Activated CD8-positive, alpha-beta memory T cell treated with anti-CD3 and anti-CD28 coated beads, Interleukin-2, amount 50 U/mL, for 24 hours (primary cell): ENCODE results near the gene GPBAR1.
A peak's percentile ranks its signal among the peaks of the same experiment; 100 is the strongest.
"Not testable (repeated sequence)": the region's sequence is repeated elsewhere in the genome, so short reads cannot be mapped to it uniquely, and the experiment has no call there.

Experiments used
- DNase-seq: peaks from one replicate; pipeline ENCODE4 v3.0.0-alpha.2; 2020; ENCODE audit errors: extremely low read depth

GPBAR1 gene

DNA sequence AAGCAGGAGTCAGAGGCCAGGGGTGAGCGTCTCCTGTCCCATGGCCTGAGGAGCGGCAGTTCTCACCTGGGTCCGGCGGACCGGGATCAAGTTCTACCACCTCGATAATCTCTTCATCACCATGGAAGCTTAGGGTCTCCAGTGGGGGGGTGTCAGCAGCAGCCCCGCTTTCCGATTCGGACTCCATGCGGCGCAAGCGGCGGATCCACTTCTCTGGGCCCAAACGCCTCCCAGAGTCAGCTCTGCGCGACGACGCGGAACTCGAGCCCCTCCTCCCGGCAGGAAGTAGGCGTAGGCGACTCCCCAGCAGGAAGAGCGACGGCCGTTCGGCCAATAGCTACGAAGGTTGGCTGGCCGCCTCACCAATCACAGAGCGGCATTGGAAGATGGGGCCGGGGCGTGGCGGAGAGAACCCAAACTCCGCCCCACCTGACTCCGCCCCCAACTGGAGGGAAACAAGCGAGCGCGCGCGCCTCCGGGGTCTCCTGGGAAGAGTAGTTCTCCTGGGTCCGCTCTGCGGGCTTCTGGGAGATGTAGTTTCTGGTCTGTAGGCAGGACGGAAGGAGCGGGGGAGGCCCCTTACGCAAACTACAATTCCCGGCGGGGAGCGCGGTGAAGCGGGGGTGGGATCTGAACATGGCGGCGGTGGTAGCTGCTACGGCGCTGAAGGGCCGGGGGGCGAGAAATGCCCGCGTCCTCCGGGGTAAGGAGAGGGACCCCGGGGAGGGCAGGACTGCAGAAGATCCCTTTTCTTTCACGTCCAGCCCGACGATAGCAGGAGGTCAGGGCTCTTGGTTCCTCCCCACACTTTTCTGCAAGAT lies 9.3 kb downstream of the GPBAR1 start, which contains the start of the genes AAMP and PNKD:
Gene AAMP (minus strand): TSS at position 238 of the 821 bp plus-strand sequence. CDS start 51 bp downstream, at position 187.
Gene PNKD (plus strand): TSS at position 620 of the 821 bp plus-strand sequence. CDS start 17 bp downstream, at position 637.
- DNase-seq, result peak; percentile 99

DNA sequence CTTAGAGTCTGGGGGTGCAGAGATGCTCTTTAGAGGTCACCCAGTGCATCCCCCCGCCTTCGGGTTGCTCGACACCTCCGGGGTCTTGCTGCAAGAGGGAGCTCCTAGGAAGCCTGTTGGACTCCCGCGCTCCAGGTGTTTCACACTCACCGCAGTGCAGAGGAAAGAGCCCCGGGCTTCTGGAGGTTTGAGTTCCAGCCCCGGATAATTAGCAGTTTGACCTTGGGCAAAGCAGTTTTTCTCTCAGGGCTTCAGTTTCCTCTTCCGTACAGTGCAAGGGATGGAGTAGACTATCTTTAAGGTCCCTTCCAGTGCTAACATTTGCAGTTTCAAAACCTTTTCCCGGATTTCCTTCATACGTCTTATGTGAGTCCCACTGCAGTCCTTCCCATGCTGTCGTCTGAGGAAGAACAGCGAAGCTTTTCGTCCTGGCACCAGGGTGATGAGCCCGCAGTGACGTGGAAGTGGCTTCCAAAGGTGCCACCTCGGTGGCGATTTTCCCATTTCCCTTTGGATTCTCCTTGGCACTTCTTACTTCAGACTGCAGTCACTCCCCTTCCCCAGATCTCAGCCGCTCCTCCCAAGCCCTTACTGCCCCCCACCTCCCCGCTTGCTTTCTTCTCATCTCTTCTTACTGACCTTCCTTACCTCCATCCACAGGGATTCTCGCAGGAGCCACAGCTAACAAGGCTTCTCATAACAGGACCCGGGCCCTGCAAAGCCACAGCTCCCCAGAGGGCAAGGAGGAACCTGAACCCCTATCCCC lies 10.1 kb downstream of the GPBAR1 start:
- DNase-seq, result no peak

DNA sequence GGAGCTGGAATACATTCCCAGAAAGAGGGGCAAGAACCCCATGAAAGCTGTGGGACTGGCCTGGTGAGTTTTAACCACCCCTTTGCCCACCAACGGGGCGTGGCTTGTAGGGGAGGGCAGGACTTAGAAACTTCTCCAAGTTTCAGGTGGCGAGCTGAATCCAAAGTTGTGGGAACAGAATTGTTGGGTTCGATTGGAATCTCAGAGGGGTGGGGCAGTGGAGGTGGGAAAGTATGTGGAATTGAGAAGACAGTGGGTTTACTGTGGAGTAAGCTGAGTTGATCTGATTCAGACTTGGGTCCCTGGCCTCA lies 10.6 kb downstream of the GPBAR1 start:
- no peak for DNase-seq

DNA sequence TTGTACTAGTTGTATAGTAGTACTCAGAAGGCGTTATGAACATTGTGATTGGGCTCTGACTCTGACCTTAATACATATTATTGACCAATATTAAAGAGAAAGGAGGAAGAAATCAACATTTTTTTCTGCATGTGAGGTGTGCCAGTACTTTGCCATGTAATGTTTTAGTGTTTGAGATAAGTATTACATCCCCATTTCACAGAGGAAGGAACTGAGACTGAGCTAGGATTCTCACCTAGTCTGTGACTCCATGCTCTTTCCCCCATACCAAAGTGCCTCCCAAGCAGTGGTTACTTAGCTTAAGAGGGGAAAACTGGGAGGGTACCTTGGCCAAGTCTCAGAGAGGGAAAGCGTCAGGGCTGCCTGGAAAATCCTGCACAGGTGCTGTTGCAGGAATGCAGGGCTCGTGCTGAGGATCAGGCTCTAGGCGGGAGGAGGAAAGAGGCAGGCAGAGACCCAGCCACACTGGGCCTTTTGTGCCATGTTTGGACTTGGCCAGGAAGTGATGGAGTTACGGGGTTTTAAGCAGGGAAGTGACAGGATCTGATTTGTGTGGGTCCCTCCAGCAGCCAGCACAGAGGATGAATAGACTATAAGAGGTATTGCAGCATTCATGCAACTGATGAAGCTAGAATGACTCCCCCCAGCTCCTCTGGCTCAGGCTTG lies 11.2 kb downstream of the GPBAR1 start:
- DNase-seq, result no peak

DNA sequence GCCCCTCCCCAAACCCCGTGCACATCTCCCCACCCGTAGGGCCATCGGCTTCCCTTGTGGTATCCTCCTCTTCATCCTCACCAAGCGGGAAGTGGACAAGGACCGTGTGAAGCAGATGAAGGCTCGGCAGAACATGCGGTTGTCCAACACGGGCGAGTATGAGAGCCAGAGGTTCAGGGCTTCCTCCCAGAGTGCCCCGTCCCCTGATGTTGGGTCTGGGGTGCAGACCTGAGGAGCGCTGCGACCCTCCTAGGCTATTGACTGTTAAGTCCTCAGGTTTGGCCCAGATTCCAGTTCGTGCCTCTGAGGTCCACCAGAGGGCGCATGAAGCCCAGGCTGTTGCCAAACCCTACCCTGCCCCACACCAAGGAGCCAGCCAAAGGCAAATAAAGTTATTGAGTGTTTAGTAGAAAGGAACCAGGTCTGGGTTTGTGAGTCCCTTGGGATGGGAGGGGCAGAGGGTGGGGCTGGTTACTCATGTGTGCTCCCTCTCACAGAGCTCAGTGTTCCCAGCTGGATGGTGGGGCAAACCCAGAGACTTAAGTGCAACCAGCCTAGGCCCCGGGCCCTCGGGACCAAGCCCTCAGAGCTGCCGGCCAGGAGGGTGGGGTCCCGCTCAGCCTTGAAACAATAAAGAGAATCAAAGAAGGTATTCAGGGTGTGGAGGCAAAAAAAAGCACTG lies 11.9 kb downstream of the GPBAR1 start:
- peak; percentile 38 for DNase-seq

DNA sequence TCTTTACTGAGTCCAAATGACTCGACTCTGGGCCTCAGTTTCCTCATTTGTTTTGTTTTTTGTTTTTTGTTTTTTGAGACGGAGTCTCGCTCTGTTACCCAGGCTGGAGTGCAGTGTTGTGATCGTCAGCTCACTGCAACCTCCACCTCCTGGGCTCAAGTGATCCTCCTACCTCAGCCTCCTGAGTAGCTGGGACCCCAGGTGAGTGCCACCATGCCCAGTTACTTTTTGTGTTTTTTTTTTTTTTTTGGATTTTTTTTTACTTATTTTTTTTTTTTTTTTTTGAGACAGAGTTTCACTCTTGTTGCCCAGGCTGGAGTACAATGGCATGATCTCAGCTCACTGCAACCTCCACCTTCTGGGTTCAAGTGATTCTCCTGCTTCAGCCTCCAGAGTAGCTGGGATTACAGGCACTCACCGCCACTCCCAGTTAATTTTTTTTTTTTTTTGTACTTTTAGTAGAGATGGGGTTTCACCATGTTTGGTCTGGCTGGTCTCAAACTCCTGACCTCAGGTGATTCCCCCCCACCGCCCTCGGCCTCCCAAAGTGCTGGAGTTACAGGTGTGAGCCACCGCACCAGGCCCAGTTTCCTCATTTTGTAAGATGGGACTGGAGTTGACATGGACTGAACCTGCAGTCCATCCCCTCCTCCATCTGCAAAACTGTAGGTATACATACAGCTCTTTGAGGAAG lies 12.5 kb downstream of the GPBAR1 start:
- not testable (repeated sequence) for DNase-seq

DNA sequence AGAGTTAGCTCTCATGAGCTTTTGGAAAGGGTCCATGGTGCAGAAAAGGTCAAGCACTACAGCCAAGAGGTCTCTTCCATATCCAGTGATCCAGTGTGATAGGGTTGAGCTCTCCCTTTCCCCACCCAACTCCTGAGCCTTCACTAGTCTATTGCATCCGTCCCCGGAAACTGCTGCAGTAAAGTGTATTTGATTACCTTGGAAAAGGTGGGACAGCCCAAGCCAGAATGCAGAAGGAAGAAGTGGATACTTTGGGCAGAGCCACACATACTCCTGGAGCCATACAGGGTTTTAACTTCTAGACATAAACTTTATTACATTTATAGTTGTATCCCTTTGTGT lies 13.1 kb downstream of the GPBAR1 start:
- DNase-seq, result no peak

DNA sequence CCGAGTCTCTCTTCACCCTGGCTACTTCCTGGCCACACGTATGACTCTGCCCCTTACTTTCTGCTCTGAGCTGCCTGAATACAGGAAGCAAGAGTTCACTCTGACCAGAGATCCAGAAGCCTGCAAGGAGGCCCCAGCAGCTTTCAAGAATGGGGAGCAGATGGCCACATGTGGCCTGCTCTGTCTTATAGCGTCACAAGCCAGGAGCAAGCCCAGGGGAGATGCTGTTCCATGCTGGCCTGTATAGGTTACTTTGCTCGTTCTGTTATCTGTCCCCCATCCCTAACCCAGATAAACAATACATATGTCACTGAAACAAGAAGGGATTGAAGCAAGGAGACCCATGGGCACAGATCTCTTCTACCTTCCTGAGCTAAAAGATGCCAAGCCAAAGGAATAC lies 13.8 kb downstream of the GPBAR1 start:
- DNase-seq, result no peak

DNA sequence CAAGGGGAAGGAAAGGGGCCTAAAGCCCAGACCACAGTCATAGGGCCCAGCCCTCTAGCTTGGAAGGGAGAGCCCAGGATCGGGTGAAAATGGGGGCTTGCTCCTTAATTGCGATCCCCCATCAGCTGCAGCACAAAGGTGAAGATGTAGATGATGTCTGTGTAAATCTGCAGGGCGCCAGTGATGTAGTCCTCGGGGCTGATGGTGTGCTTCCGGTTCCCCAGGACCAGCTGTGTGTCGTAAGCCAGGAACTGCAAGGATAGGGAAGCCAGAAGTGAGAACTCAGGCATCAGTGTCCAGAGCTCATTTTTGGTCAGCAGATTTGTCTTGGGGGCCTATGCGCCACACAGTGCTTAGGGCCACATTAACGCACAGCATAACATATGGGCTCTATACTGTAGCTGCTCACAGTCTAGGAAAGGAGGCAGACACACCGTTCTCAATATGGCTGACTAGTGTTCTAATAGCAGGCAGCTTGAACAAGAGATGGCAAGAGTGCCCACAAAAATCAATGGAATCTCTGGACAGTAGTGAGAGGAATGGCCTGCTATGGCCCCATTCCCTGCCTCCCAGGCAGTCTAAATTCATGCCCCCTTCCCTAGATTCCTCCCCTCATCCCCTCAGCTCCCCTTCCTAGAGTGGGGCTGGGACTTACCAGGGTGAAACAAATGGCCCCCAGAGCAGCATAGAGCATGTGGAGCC lies 14.7 kb downstream of the GPBAR1 start:
- DNase-seq, result no peak

DNA sequence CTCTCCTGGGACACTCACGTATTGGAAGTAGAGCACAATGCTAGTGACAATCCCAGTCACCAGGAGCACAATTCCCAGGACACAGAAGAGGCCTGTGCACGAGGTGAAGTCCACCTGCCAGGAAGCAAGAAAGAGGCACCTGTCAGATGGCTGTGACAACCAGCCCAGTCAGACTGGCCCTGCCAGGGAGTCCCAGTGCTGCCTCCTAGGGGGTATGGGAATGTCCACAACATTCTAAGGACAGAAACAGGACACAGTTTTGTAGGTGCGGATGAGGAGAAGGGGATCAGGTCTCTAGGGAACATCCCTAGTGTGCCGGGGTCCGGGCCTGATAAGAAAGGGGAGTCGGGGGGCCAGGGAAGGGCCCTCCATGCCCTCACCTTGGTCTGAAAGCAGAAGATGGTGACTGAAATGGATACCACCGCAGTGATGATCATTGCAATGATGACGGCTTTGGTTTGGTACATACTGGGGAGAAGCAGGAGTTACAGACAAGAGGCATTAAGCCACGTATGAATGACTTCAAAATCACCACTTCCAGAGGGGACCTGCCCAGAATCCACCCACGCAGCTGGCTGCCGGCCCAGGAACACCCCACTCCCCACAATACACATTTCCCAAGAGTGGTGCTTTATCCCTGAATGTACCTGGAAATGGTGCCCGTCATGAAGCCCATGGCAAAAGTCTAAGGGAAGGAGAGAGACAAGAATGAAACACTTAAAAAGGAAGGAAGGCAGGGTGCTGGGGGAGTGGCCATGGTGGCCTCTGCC lies 16.4 kb downstream of the GPBAR1 start:
- DNase-seq, result no peak

DNA sequence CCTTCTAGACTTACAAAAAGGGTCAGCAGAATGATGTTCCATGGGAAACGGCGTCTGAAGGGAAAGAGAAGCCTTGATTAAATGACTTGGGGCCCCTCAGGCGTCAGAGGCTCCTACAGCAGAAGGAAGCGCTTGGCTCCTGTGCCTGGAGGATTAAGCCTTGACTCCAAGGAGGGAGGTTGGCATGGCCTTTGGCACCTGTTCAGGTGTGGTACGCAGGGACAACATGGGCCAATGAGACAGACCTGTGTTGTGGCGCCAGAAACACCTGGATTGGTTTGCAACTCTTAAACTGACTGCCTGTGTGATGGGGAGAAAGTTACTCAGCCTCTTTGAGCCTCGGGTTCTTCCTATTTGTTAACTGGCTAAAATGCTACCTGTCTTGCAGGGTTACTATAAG lies 17.1 kb downstream of the GPBAR1 start:
- no peak for DNase-seq

DNA sequence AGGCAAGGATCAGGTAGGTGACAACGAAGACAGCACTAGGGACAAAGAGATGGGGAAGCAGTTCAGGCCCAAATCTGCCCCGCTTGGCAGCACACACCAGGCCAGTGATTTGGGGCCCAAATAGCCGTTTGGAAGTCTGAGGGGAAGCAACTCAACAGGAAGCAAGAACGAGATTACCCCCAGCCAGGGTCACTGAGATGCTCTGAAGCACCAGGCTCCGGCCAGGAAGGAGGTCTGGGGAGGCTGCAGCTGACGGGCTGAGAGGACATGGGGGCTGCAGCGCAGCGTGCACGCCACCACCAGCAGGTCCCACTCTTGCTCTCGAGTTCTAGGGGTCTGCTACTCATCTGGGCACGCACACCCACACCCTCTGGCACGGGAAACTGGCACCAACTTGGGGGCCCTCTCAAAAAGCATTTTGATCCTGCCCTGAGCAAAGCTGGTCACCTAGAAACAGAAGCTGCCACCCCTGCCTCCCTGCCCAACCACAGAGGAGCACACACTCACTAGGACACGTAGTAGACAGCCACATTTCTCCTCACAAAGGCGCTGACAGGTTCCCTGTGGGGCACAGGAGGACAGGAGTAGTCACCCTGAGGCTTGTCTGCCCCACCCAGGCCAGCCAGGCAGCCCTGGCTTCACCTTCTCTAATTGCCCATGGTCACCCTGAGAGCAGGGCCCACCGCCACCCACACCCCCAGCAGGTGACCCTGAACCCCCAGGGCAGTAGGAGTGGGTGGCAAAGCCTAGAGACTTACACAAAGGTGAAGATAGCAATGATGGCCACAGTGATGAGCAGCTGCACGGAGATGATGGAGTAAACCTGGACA lies 17.9 kb downstream of the GPBAR1 start:
- DNase-seq, result no peak

DNA sequence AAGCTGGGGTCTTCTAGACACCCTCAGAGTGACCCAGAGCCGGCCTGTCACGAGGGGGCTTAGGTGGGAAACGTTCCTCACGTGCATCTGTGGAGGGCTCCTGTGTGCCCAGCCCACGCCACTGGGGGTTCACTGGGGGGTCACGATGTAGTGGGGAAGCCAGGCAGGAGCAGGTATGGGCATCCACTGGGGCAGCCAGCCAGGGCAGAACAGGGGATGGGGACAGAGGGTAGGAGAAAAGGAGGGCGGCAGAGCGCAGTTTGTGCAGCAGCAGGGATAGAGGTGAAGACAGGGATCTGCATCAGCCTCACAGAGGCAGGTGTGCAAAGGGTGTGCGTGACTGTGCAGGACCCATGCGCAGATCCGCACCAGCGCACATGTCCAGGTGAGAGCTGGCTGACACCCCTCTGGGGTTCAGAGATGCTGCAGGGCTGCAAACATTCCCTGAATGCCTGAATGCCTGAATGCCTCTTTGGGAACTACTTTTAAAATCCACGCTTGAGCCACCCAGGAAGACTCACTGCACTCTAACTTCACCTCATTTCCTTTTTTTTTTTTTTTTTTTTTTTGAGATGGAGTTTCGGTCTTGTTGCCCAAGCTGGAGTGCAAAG lies 19.6 kb downstream of the GPBAR1 start:
- DNase-seq, result no peak

DNA sequence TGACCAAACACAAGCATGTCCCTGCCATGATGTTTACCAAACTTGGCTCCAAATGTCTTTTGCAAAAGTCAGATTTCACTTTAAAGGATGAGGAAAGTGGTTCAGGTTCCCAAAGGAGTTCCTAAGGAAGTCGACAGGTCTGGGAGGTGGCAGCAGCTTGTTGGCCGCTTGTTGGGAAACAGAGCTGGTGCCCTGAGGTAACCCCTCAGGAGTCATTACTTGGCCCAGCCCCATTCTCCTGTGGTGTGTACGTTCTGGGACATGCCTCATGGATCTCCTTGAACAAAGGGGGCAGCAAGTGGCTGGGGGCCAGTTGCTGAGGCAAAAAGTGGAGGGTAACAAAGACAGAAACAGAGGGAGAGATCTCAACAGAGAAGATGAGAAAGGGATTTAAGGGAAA lies 20.6 kb downstream of the GPBAR1 start:
- no peak for DNase-seq

DNA sequence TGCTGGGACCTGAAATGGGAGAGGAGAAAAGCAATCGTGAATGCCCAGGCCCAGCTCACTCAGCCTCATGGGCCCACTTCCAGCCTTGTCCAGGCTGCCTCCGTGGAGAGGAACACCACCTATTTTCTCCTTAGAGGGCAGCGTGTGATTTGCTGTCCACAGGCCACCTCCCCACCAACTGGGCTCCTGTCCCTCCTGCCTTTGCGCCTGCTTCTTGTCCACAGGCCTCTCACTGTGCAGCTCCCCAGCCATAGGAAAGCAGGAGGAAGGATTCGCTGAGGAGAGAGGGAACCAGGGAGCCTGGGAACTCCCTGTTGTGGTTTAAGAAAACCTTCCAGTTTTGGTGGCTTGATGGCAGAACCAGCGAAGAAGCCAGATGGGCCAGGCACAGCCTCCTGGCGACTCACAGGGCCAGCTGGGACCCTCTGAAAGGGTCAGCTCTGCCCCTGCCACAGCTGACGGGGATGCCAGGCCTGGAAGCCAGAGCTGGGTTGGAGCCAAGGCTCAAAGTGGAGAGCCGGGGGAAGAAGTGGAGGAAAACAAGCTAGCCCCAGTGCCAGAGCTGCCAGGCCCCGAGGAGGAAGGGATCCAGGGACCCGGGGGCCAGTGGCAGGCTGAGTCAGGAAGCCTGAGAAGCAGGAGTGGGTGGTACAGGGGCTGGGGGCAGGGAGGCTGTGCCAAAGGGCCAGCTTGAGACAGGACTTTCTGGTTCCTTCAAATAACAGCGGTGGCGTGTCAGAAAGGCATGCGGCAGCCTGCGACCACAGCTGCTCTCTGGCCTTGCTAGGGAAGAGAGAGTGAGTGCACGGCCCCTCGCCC lies 21.6 kb downstream of the GPBAR1 start:
- no peak for DNase-seq

DNA sequence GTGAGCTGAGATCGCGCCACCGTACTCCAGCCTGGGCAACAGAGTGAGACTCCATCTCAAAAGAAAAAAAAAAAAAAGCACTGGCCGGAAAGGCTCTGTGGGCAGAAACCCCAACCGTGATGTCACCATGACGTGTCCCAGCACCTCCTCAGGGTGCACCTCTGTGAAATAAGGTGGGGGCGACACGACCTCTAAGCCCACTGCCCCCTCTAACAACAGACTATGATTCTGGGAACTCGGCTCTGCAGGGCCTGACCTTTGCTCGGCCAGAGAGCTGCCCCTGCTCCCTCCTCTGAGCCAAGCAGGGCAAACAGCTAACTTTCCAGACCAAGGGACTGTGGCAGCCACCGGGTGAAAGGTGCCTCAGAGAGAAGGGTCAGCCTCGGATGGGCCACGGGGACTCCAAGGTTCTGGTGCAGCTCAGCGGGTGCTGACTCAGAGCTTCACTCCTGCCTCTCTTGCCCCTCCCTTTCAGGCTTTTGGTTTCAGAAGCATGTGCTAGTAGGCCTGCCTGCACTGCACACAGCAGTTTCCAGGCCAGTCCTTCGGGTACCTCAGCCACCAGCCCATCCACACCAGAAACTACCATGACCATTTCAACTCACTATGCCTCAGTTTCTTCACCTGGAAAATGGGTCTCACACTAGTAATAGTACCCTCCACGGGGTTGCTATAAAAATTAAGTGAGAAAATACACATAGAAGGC lies 23.4 kb downstream of the GPBAR1 start:
- no peak for DNase-seq

DNA sequence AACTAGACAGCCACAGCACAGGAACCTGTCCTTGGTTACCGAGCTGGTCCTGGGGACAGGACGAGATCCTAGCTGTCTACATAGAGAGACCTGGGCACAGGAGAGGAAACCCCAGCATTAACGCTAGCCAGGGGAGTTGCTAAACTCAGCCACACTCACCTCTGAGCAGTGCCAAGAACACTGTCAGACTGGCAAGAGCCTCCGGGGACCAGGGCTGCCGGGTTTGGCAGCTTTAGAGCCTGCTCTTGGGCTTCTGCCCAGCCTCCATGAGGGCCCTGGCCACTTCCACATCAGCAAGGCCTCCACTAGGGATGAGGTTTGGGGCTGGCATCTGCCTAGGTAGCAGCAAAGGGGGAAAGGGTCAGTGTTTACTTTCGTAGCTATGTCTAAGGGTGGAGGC lies 24.8 kb downstream of the GPBAR1 start:
- DNase-seq, result no peak
